A549 (cell line): ENCODE results near the gene KRABD2.

Experiments
- BHLHE40 ChIP-seq: IDR thresholded peaks from 2 replicates; pipeline ENCODE4 v1.6.1; 2012; ENCODE audit warnings: low read depth, low read length, inconsistent platforms
- EHMT2 ChIP-seq: fragments of 200-600 bp; sonication (generic); IDR thresholded peaks from 2 replicates; pipeline ENCODE4 v1.6.1; 2016; ENCODE audit warnings: antibody characterized with exemption, low read depth, mild to moderate bottlenecking, moderate library complexity
- EP300 ChIP-seq, 2 experiments: fragments of >200 bp; sonication (Bioruptor Twin); formaldehyde crosslinking; IDR thresholded peaks; 2 replicates in 1 of 2; 3 replicates in 1 of 2; pipeline ENCODE4 v1.6.1; 2016 to 2017
- JUNB ChIP-seq: fragments of >200 bp; sonication (Bioruptor Twin); formaldehyde crosslinking; IDR thresholded peaks from 2 replicates; pipeline ENCODE4 v1.6.1; 2016
- KDM1A ChIP-seq: fragments of 200-600 bp; sonication (generic); IDR thresholded peaks from 2 replicates; pipeline ENCODE4 v1.6.1; 2016; ENCODE audit warnings: low read depth, mild to moderate bottlenecking
- POLR2A ChIP-seq: IDR thresholded peaks from 2 replicates; pipeline ENCODE4 v1.6.1; 2012; ENCODE audit warnings: mild to moderate bottlenecking, low read length
- SREBF2 ChIP-seq: fragments of 450-650 bp; IDR thresholded peaks from 2 replicates; pipeline ENCODE4 v1.6.1; 2014; ENCODE audit warnings: mild to moderate bottlenecking, moderate library complexity
- TF ChIP-seq, protein P1 (sequence below): fragments of 200-600 bp; sonication (generic); IDR thresholded peaks from 2 replicates; pipeline ENCODE4 v1.6.1; 2016; ENCODE audit warnings: antibody characterized with exemption, mild to moderate bottlenecking, moderate library complexity
- TF ChIP-seq, protein P2 (sequence below): fragments of >200 bp; sonication (Bioruptor Twin); formaldehyde crosslinking; IDR thresholded peaks from 2 replicates; pipeline ENCODE4 v1.6.1; 2016
- TF ChIP-seq, protein P3 (sequence below): fragments of >200 bp; sonication (Bioruptor Twin); formaldehyde crosslinking; IDR thresholded peaks from 3 replicates; pipeline ENCODE4 v1.5.1; 2016

DNA sequence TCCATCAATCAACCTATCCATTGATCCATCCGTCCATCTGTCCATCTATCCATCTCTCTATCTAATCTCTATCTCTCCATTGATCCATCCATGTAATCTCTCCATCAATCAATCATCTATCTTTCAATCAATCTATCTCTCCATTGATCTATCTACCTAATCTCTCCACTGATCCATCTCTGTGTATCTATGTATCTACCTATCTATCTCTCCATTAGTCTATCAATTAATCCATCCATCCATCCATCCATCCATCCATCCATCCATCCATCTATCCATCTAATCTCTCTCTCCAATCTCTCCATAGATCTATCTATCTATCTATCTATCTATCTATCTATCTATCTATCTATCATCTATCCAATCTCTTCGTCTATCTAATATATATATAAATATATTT lies 24.6 kb upstream of the KRABD2 start:
- TF ChIP-seq KDM1A: no peak
- TF ChIP-seq, protein P1, sequence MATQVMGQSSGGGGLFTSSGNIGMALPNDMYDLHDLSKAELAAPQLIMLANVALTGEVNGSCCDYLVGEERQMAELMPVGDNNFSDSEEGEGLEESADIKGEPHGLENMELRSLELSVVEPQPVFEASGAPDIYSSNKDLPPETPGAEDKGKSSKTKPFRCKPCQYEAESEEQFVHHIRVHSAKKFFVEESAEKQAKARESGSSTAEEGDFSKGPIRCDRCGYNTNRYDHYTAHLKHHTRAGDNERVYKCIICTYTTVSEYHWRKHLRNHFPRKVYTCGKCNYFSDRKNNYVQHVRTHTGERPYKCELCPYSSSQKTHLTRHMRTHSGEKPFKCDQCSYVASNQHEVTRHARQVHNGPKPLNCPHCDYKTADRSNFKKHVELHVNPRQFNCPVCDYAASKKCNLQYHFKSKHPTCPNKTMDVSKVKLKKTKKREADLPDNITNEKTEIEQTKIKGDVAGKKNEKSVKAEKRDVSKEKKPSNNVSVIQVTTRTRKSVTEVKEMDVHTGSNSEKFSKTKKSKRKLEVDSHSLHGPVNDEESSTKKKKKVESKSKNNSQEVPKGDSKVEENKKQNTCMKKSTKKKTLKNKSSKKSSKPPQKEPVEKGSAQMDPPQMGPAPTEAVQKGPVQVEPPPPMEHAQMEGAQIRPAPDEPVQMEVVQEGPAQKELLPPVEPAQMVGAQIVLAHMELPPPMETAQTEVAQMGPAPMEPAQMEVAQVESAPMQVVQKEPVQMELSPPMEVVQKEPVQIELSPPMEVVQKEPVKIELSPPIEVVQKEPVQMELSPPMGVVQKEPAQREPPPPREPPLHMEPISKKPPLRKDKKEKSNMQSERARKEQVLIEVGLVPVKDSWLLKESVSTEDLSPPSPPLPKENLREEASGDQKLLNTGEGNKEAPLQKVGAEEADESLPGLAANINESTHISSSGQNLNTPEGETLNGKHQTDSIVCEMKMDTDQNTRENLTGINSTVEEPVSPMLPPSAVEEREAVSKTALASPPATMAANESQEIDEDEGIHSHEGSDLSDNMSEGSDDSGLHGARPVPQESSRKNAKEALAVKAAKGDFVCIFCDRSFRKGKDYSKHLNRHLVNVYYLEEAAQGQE: no peak
- no peak for TF ChIP-seq BHLHE40
- TF ChIP-seq, protein P2, sequence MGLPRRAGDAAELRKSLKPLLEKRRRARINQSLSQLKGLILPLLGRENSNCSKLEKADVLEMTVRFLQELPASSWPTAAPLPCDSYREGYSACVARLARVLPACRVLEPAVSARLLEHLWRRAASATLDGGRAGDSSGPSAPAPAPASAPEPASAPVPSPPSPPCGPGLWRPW: no peak
- TF ChIP-seq EP300 (IDR thresholded peaks at IDR 0.05): no peak
- no peak for TF ChIP-seq POLR2A
- TF ChIP-seq, protein P3, sequence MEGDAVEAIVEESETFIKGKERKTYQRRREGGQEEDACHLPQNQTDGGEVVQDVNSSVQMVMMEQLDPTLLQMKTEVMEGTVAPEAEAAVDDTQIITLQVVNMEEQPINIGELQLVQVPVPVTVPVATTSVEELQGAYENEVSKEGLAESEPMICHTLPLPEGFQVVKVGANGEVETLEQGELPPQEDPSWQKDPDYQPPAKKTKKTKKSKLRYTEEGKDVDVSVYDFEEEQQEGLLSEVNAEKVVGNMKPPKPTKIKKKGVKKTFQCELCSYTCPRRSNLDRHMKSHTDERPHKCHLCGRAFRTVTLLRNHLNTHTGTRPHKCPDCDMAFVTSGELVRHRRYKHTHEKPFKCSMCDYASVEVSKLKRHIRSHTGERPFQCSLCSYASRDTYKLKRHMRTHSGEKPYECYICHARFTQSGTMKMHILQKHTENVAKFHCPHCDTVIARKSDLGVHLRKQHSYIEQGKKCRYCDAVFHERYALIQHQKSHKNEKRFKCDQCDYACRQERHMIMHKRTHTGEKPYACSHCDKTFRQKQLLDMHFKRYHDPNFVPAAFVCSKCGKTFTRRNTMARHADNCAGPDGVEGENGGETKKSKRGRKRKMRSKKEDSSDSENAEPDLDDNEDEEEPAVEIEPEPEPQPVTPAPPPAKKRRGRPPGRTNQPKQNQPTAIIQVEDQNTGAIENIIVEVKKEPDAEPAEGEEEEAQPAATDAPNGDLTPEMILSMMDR: no peak
- no peak for TF ChIP-seq EHMT2
- TF ChIP-seq JUNB: no peak
- TF ChIP-seq SREBF2: no peak
